NCI-H748 (cell line): ENCODE data around the gene WDR74.
"Not testable (repeated sequence)": the region's sequence is repeated elsewhere in the genome, so short reads cannot be mapped to it uniquely, and the experiment has no call there.

ENCODE experiments used
- DNase-seq: peaks from one replicate; lab custom pipeline; 2025; ENCODE audit not compliant: unreplicated experiment; lab: John Stamatoyannopoulos, UW

The WDR74 gene

DNA sequence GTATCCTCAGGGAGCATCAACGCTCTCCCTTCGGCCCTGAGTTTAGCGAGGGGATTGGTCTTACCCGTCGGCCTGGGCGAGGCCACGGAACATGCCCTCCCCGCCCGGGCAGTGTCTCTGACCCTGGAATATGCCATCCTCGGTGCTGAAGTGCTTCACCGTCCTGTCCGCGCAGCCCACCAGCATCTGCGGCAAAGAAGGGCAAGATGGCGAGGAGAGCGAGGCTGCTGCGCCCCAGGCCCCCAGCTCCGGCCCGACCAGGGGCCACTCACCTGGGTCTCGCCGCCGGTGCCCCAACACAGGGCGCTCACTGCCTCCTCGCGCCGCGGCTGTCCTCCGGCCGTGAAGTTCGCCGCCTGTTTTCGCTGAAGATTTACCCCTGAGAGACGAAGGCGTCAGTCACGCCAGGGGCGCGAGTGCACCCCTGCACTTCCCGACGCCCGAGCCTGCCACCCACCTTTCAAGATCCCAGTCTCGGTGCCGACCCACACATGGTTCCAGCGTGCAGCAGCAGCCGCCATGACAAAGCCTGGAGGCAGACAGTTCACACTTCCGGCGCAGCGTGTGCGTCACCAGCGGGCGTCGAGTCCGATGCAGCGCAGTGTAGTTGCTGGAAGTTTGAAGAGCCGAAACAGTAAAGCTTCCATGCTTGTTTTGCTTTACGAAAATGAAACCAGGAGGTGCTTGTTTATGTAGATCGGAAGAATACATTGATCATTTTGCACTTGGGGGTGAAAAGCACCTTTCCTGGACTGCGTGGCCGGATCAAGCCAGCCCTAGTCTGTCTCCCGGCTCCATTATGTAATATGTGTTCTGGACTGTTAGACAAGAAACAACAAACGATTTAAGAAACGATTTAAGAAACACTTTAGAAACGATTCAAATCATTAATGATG, at the start of gene WDR74:
TSS of gene WDR74 (minus strand) at position 541 of the 896 bp plus-strand sequence. CDS start at position 521, 20 bp downstream.
- peak; percentile 95 for DNase-seq

DNA sequence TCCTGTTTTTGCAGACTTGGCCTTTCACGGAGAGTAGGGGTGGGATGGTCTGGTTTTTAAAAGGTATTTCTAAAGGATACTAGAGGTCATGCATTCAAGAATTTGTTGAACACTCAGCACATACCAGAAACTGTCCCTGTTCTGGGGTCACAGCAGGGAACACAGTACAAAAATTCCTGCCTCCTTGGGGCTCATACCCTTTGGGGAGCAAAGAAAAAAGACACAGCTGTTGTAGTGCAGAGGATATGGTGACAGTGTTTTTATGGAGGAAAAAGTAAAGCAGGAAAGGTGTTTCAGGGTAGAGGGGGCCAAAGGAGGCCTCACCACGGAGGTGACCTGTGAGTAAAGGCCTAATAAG, 49.7 kb upstream of the WDR74 start:
- no peak for DNase-seq

- DNase-seq, result no peak
Observed at GRCh38 chr11:62888406-62888805, 49.0 kb upstream of the WDR74 start.

GRCh38 chr11:62885137-62885750, 45.9 kb upstream of the WDR74 start:
- no peak for DNase-seq

- DNase-seq, result no peak
Observed at GRCh38 chr11:62883673-62884072, 44.3 kb upstream of the WDR74 start.

DNA sequence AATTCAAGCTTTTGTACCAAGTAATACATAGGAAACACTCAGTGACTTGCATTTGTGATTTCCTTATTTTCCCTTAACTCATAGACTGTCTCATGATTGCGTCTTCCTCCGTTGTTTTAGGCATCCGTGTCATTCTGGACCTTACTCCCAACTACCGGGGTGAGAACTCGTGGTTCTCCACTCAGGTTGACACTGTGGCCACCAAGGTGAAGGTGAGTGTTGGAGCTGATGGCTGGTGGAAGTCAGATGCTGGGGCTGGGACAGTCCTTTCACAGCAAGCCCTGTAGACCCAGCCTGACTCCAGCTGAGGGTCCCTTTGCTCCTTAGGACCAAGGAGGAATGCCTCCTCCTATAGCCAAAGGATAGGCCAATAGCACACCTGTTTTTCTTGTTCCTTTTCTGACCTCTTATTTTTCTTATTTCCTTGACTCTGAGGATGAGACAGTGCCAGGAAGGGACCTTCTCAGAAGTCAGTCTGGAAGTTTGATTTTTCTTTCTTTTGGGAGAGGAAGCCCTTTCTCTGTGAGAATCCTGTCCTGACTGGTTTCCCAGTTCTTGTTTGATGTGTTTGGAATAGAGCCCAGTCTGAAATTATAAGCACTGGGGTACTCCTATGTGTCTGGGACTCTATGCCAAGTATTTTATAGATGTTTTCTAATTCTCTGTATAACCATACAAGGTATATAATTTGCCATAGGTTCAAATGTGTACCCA, 43.6 kb upstream of the WDR74 start:
- no peak for DNase-seq

DNA sequence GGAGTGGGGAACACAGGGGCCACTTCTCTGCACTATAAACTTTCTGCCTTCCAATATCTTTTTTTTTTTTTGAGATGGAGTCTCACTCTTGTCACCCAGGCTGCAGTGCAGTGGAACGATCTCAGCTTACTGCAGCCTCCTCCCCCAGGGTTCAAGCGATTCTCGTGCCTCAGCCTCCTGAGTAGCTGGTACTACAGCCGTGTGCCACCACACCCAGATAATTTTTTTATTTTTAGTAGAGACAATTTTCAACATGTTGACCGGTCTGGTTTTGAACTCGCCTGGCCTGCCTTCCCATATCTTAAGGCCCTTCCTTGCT, 43.0 kb upstream of the WDR74 start:
- DNase-seq, result no peak

GRCh38 chr11:62881579-62882430, 42.4 kb upstream of the WDR74 start:
- DNase-seq, result peak; percentile 92

- peak; percentile 92 for DNase-seq
Observed at GRCh38 chr11:62880803-62881578, 41.6 kb upstream of the WDR74 start, which contains the start of gene SLC3A2. Gene SLC3A2, plus strand, starts transcription at chr11:62880896. Its CDS starts 128 bp downstream, at chr11:62881024.

DNA sequence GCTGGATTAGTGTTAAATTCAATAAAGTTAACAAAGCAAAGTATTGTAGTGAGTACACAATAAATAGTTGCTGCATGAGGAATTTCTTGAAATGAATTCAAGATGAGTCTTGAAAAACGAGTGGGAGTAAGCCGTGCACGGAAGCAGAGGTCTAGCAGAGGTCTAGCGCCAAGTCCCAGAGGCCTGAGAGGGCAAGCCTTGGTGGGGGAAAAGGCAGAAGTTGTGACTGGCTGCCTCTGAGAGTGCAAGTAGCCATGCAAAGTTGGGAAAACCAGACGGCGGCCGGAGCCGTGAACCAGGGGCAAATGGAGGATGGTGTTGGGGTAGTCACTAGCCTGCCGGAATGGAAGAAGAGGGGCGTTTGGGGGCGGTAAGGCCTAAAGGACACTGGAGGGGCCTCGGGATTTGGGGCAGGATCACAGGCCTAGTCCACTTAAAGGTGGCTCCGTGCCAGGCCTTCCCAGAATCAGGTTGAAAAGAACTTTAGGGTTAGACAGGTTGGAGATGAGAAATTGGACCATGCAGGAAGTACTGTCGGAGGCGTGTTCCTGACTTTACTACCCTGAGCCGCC, 40.9 kb upstream of the WDR74 start:
- no peak for DNase-seq

DNA sequence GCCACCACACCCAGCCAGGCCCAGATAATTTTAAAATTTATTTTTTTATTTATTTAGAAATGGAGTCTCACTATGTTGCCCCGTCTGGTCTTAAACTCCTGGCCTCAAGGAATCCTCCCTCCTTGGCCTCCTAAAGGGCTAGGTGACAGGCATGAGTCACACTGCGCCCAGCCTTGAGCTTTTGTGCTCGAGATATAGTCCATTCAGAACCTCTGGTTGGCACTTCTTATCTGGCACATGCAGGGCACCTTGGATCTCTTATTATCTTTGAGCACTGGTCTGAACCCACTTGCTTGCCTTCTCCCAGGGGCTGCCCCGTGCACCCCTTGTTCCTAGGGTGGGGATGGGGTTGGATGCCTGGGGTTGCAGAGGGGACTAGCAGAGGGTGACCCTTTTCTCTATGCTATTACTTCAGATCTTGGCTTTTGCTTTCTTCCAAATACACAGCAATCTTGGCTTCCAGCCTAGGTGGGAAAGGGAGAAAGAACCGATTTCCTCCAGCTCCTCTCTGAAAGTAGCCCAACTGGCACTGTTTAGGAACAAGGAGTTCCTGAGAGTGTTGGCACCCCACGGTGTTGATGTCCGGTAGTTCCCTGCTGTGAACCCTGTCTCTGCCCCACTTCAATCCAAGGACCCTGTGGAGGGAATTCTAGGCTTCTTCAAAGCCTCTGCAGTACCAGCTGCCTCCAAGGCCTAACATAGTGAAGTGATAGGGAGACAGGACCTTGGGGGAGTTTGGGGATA, 40.0 kb upstream of the WDR74 start:
- no peak for DNase-seq

DNA sequence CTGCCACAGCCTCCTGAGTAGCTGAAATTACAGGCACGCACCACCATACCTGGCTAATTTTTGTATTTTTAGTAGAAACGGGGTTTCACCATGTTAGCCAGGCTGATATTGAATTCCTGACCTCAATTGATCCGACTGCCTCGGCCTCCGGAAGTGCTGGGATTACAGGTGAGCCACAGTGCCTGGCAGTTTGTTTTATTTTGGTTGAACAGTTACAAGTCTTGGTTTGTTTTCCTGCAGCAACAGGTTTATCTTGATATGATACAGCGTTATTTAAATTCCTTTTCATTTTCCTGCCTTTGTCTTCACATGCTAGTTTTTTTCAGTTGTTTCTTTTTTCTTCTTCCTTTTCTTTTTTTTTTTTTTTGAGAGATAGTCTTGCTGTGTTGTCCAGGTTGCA, 37.3 kb upstream of the WDR74 start:
- no peak for DNase-seq

- DNase-seq, result no peak
Observed at GRCh38 chr11:62875698-62876478, 36.5 kb upstream of the WDR74 start.

GRCh38 chr11:62874851-62875250, 35.5 kb upstream of the WDR74 start:
- DNase-seq, result no peak

DNA sequence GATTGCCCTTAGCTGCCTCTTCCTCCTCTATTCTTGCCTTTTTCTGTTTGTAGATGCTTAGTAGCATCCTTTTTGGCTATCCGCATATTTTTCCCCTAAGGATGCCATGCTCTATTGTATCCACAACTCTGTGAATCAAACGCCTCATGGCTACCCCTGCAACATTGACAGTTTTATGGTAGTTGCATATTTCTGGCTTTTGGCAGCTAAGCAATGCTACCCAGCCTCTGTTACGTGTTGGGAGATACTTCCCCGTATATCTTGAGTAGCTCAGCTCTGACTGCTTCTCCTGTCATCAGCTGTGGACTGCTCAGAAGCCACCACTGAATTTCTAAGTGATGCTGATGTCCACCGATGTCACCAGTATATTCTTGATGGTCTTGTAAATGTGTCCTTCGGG, 26.2 kb upstream of the WDR74 start:
- no peak for DNase-seq

- no peak for DNase-seq
Observed at GRCh38 chr11:62863687-62864335, 24.4 kb upstream of the WDR74 start.

GRCh38 chr11:62861564-62862192, 22.3 kb upstream of the WDR74 start:
- DNase-seq, result not testable (repeated sequence)
